ENCODE data around the gene SCN10A. TPM values are rescaled to one million over a fixed set of nuclear protein-coding genes. Genes with fewer than 3 reads are reported as not detected.

The SCN10A gene
- polyA plus RNA-seq, 2 of the 4 experiments (the other 2 are of a cell fraction) = not detected

- ChIA-PET CTCF (interaction anchor here (0.9 kb wide), 1 partner anchor 109 kb away, joined by 3 read pairs; no protein-coding TSS in a partner anchor), POLR2A (no interaction called here)
- 8% methylated on average over 5 of the region's 5 CpGs for WGBS (ENCODE audit: missing lambda C conversion rate)
- H3K4me1 ChIP-seq = no peaks in the 10 kb centered on the region
- no peak for FAIRE-seq
- no peak for TF ChIP-seq NR3C1 (IDR thresholded peaks at IDR 0.05)
- no peak for TF ChIP-seq RFX5 (IDR thresholded peaks at IDR 0.05)
- TF ChIP-seq FOXS1 (CRISPR knock-in tag; IDR thresholded peaks at IDR 0.05) = no peak
- TF ChIP-seq POLR2A (IDR thresholded peaks at IDR 0.05; ENCODE audit: low read length) = no peak
- no peak for TF ChIP-seq RARB (CRISPR knock-in tag; IDR thresholded peaks at IDR 0.05)
- no peak for TF ChIP-seq ZNF302 (CRISPR knock-in tag; IDR thresholded peaks at IDR 0.05)
- H3K27ac ChIP-seq = no peak overlapping the region
- ATAC-seq = no peak
- no peaks in the 10 kb centered on the region for H3K9me3 ChIP-seq
- H3K4me2 ChIP-seq = no peak overlapping the region
- no peak overlapping the region for H3K4me3 ChIP-seq
- no peak for DNase-seq (ENCODE audit: low read depth in 1 of 2, low spot score in 1 of 2)
Measured at GRCh38 chr3:38756892-38757291, 59.1 kb downstream of the SCN10A start.

DNA sequence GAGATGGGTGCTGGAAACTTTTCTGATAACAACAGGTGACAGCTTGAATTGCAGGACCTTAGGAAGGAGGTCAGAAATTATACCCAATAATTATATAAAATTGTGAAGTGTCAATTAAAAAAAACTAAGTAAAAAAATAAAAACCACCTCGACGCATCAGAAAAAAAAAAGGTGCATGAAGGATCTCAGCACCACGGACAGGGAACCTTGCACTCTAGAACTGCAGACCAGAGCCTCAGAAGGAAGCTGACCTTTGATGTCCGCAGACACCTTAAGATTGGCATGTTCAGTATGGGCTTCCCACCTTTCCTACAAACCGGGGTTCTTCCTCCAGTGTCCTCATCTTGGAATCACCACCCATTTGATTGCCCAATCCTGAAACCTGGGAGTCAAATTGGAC, 60.9 kb downstream of the SCN10A start:
- no peak overlapping the region for H3K4me3 ChIP-seq
- no peak overlapping the region for H3K4me2 ChIP-seq
- ChIA-PET POLR2A (no interaction called here), CTCF (interaction anchor here (1.6 kb wide), 1 partner anchor 245 kb away, joined by 4 read pairs; no protein-coding TSS in a partner anchor)
- WGBS (ENCODE audit: missing lambda C conversion rate) = 7% methylated on average over 5 of the region's 5 CpGs
- no peaks in the 10 kb centered on the region for H3K4me1 ChIP-seq
- ATAC-seq (no peak), DNase-seq (ENCODE audit: low read depth in 1 of 2, low spot score in 1 of 2) (no peak), FAIRE-seq (no peak)
- H3K27ac ChIP-seq = no peak overlapping the region
- no peak for TF ChIP-seq CBX8 (IDR thresholded peaks at IDR 0.05)
- TF ChIP-seq, protein P1, sequence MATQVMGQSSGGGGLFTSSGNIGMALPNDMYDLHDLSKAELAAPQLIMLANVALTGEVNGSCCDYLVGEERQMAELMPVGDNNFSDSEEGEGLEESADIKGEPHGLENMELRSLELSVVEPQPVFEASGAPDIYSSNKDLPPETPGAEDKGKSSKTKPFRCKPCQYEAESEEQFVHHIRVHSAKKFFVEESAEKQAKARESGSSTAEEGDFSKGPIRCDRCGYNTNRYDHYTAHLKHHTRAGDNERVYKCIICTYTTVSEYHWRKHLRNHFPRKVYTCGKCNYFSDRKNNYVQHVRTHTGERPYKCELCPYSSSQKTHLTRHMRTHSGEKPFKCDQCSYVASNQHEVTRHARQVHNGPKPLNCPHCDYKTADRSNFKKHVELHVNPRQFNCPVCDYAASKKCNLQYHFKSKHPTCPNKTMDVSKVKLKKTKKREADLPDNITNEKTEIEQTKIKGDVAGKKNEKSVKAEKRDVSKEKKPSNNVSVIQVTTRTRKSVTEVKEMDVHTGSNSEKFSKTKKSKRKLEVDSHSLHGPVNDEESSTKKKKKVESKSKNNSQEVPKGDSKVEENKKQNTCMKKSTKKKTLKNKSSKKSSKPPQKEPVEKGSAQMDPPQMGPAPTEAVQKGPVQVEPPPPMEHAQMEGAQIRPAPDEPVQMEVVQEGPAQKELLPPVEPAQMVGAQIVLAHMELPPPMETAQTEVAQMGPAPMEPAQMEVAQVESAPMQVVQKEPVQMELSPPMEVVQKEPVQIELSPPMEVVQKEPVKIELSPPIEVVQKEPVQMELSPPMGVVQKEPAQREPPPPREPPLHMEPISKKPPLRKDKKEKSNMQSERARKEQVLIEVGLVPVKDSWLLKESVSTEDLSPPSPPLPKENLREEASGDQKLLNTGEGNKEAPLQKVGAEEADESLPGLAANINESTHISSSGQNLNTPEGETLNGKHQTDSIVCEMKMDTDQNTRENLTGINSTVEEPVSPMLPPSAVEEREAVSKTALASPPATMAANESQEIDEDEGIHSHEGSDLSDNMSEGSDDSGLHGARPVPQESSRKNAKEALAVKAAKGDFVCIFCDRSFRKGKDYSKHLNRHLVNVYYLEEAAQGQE (IDR thresholded peaks at IDR 0.05) = peak; percentile 73
- TF ChIP-seq SMC3 (IDR thresholded peaks at IDR 0.05) = no peak
- no peaks in the 10 kb centered on the region for H3K9me3 ChIP-seq

GRCh38 chr3:38746641-38747040, 69.4 kb downstream of the SCN10A start:
- no peak overlapping the region for H3K27ac ChIP-seq
- ChIA-PET CTCF (no interaction called here), POLR2A (no interaction called here)
- H3K4me1 ChIP-seq = no peaks in the 10 kb centered on the region
- DNase-seq (ENCODE audit: low read depth in 1 of 2, low spot score in 1 of 2) (no peak), FAIRE-seq (no peak), ATAC-seq (no peak)
- H3K9me3 ChIP-seq = no peaks in the 10 kb centered on the region
- TF ChIP-seq FOSL2 (IDR thresholded peaks at IDR 0.05) (no peak), FOSL2 (CRISPR knock-in tag; IDR thresholded peaks at IDR 0.05) (no peak), HOXB5 (CRISPR knock-in tag; IDR thresholded peaks at IDR 0.05) (no peak), PHF8 (IDR thresholded peaks at IDR 0.05; ENCODE audit: borderline replicate concordance, low read depth) (no peak), TFCP2L1 (CRISPR knock-in tag; IDR thresholded peaks at IDR 0.05) (no peak), RNF2 (IDR thresholded peaks at IDR 0.05; ENCODE audit: borderline replicate concordance, low read depth) (no peak), RFX5 (IDR thresholded peaks at IDR 0.05) (no peak), BHLHE40 (IDR thresholded peaks at IDR 0.05; ENCODE audit: low read depth, low read length) (no peak), ZSCAN20 (CRISPR knock-in tag; IDR thresholded peaks at IDR 0.05) (no peak), POLR2AphosphoS2 (conservative IDR thresholded peaks at IDR 0.05; ENCODE audit: low read length) (no peak), FOSB (CRISPR knock-in tag; IDR thresholded peaks at IDR 0.05) (no peak), FOXS1 (CRISPR knock-in tag; IDR thresholded peaks at IDR 0.05) (no peak), EHF (CRISPR knock-in tag; IDR thresholded peaks at IDR 0.05) (no peak), HOXA7 (CRISPR knock-in tag; IDR thresholded peaks at IDR 0.05) (no peak)
- TF ChIP-seq, protein P2, sequence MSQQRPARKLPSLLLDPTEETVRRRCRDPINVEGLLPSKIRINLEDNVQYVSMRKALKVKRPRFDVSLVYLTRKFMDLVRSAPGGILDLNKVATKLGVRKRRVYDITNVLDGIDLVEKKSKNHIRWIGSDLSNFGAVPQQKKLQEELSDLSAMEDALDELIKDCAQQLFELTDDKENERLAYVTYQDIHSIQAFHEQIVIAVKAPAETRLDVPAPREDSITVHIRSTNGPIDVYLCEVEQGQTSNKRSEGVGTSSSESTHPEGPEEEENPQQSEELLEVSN (IDR thresholded peaks at IDR 0.05; ENCODE audit: borderline replicate concordance, low read depth) = no peak
- TF ChIP-seq, protein P3, sequence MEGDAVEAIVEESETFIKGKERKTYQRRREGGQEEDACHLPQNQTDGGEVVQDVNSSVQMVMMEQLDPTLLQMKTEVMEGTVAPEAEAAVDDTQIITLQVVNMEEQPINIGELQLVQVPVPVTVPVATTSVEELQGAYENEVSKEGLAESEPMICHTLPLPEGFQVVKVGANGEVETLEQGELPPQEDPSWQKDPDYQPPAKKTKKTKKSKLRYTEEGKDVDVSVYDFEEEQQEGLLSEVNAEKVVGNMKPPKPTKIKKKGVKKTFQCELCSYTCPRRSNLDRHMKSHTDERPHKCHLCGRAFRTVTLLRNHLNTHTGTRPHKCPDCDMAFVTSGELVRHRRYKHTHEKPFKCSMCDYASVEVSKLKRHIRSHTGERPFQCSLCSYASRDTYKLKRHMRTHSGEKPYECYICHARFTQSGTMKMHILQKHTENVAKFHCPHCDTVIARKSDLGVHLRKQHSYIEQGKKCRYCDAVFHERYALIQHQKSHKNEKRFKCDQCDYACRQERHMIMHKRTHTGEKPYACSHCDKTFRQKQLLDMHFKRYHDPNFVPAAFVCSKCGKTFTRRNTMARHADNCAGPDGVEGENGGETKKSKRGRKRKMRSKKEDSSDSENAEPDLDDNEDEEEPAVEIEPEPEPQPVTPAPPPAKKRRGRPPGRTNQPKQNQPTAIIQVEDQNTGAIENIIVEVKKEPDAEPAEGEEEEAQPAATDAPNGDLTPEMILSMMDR (IDR thresholded peaks at IDR 0.05) = no peak
- 0% methylated on average over 1 of the region's 1 CpG for WGBS (ENCODE audit: missing lambda C conversion rate)
- no peak overlapping the region for H3K4me3 ChIP-seq
- no peak overlapping the region for H3K4me2 ChIP-seq

Data from A549 (cell line).